ENCODE measurements around the gene DYRK3. TPM values are rescaled to one million over a fixed set of nuclear protein-coding genes. Genes with fewer than 3 reads are reported as not detected.
A peak's percentile ranks its signal among the peaks of the same experiment; 100 is the strongest.

Gene DYRK3
- total RNA-seq, 2 donors from 2014 or later = 2.6 to 9.7 TPM

- H3K9me3 ChIP-seq = no peaks in the 10 kb centered on the region
- H3K4me1 ChIP-seq (replicated peaks) = peaks cover 5% of the 10 kb centered on the region
- TF ChIP-seq POLR2AphosphoS5 (IDR thresholded peaks at IDR 0.05) (peak; percentile 6), POLR2A (IDR thresholded peaks at IDR 0.05) (no peak)
- TF ChIP-seq, protein P1, sequence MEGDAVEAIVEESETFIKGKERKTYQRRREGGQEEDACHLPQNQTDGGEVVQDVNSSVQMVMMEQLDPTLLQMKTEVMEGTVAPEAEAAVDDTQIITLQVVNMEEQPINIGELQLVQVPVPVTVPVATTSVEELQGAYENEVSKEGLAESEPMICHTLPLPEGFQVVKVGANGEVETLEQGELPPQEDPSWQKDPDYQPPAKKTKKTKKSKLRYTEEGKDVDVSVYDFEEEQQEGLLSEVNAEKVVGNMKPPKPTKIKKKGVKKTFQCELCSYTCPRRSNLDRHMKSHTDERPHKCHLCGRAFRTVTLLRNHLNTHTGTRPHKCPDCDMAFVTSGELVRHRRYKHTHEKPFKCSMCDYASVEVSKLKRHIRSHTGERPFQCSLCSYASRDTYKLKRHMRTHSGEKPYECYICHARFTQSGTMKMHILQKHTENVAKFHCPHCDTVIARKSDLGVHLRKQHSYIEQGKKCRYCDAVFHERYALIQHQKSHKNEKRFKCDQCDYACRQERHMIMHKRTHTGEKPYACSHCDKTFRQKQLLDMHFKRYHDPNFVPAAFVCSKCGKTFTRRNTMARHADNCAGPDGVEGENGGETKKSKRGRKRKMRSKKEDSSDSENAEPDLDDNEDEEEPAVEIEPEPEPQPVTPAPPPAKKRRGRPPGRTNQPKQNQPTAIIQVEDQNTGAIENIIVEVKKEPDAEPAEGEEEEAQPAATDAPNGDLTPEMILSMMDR (IDR thresholded peaks at IDR 0.05) = peak in 2 of 4 experiments; percentile 30 to 51
- no peak for DNase-seq (ENCODE audit: low spot score)
- H3K27ac ChIP-seq = no peak overlapping the region
- no peaks in the 10 kb centered on the region for H3K36me3 ChIP-seq
- no peaks in the 10 kb centered on the region for H3K27me3 ChIP-seq (replicated peaks; ENCODE audit: insufficient read depth)
- no peak overlapping the region for H3K4me3 ChIP-seq
- 25% methylated on average over 4 of the region's 4 CpGs for WGBS
- intact Hi-C loops (cut with DNase I) = loop anchor here (10.0 kb wide), 2 partner anchors 84 to 174 kb away; no protein-coding TSS in a partner anchor
Observed at GRCh38 chr1:206631085-206631509, 4.2 kb upstream of the DYRK3 start.

DNA sequence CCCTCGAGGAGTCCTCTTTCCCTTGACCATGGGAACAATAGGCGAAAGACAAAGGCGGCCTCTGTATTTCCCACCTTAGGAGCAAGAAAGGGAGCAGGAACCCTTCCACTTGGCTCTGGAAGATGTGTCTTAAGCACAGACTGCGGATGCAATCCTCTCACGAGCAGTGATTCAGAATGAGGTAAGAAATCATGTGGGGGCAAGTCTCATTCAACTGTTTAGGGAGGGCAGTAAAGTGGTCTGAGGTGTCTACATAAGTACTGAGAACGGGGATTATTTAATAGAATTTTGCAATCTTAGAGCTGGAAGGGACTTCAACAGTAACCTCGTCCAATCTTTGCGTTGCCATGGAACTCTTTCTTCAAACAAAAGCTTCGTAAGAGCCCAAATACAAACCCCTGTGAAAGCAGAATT lies 1.6 kb upstream of the DYRK3 start:
- peak; percentile 8 for DNase-seq (ENCODE audit: low spot score)
- Histone ChIP-seq H3K27ac (no peak overlapping the region), H3K4me3 (no peak overlapping the region), H3K27me3 (replicated peaks; ENCODE audit: insufficient read depth) (no peaks in the 10 kb centered on the region), H3K36me3 (no peaks in the 10 kb centered on the region), H3K9me3 (no peaks in the 10 kb centered on the region), H3K4me1 (replicated peaks) (peaks cover 5% of the 10 kb centered on the region)
- intact Hi-C loops (cut with DNase I) = loop anchor here (2.0 to 10.0 kb wide), 5 partner anchors 31 to 349 kb away; no protein-coding TSS in a partner anchor
- TF ChIP-seq, protein P1 (IDR thresholded peaks at IDR 0.05) = no peak
- TF ChIP-seq POLR2AphosphoS5 (IDR thresholded peaks at IDR 0.05) = no peak
- TF ChIP-seq POLR2A (IDR thresholded peaks at IDR 0.05) = no peak
- WGBS = 34% methylated on average over 9 of the region's 9 CpGs

- WGBS = 10% methylated on average over 26 of the region's 26 CpGs
- intact Hi-C loops (cut with DNase I) = loop anchor here (2.0 to 10.0 kb wide), 4 partner anchors 30 to 278 kb away; no protein-coding TSS in a partner anchor
- DNase-seq (ENCODE audit: low spot score) = peak; percentile 92
- Histone ChIP-seq H3K4me1 (replicated peaks) (peaks cover 5% of the 10 kb centered on the region), H3K4me3 (peak overlapping the region; percentile 80 to 98), H3K27me3 (replicated peaks; ENCODE audit: insufficient read depth) (no peaks in the 10 kb centered on the region), H3K9me3 (no peaks in the 10 kb centered on the region), H3K36me3 (no peaks in the 10 kb centered on the region), H3K27ac (peak overlapping the region; percentile 73 to 79)
- no peak for TF ChIP-seq POLR2A (IDR thresholded peaks at IDR 0.05)
- TF ChIP-seq POLR2AphosphoS5 (IDR thresholded peaks at IDR 0.05) = peak; percentile 47
- TF ChIP-seq, protein P1 (IDR thresholded peaks at IDR 0.05) = peak; percentile 58 to 85 (median 82)
Observed at GRCh38 chr1:206634365-206635079, 814 bp upstream of the DYRK3 start.

- Histone ChIP-seq H3K36me3 (no peaks in the 10 kb centered on the region), H3K27ac (peak overlapping the region; percentile 73 to 79), H3K9me3 (no peaks in the 10 kb centered on the region), H3K27me3 (replicated peaks; ENCODE audit: insufficient read depth) (no peaks in the 10 kb centered on the region), H3K4me1 (replicated peaks) (peaks cover 5% of the 10 kb centered on the region), H3K4me3 (peak overlapping the region; percentile 80 to 98)
- intact Hi-C loops (cut with DNase I) = loop anchor here (2.0 to 10.0 kb wide), 4 partner anchors 29 to 277 kb away; no protein-coding TSS in a partner anchor
- WGBS = 2% methylated on average over 14 of the region's 14 CpGs
- TF ChIP-seq POLR2A (IDR thresholded peaks at IDR 0.05) (no peak), POLR2AphosphoS5 (IDR thresholded peaks at IDR 0.05) (no peak)
- TF ChIP-seq, protein P1 (IDR thresholded peaks at IDR 0.05) = no peak
- no peak for DNase-seq (ENCODE audit: low spot score)
Observed at GRCh38 chr1:206635978-206636345, 626 bp downstream of the DYRK3 start.
